Measurements from ENCODE around the gene LATS1. TPM values are rescaled to one million over a fixed set of nuclear protein-coding genes. Genes with fewer than 3 reads are reported as not detected.

LATS1 gene
- total RNA-seq, 8 experiments from 2014 or later, result 12.5 to 32.1 (median 15.6) TPM

- no peak overlapping the region for H3K27ac ChIP-seq
- peaks cover 5% of the 10 kb centered on the region in 2 donors for H3K4me1 ChIP-seq (replicated peaks in 1 of 2)
- WGBS, 10 experiments, result 89 to 100% (median 100%) methylated on average over 1 to 4 of the region's 4 CpGs; no CpG with 5 or more reads in 2 of the 10 experiments
- in situ Hi-C loops (cut with MboI; ENCODE audit: low pct_unique_long_range_greater_than_20kb in 2 of 9, low sequenced_read_pairs in 9 of 9, unreplicated experiment in 9 of 9), result no loop called here
- ATAC-seq (replicated peaks in 6 of 8), result no peak
- H3K4me3 ChIP-seq, result no peak overlapping the region
Observed at GRCh38 chr6:149723262-149723661, 5.4 kb upstream of the LATS1 start.

GRCh38 chr6:149719531-149719930, 1.6 kb upstream of the LATS1 start:
- peaks cover 10 to 14% of the 10 kb centered on the region in 2 donors for H3K4me1 ChIP-seq (replicated peaks in 1 of 2)
- ATAC-seq (replicated peaks in 6 of 8), result no peak
- WGBS, 10 experiments, result 80 to 100% (median 100%) methylated on average over 1 to 3 of the region's 3 CpGs; no CpG with 5 or more reads in 1 of the 10 experiments
- no peak overlapping the region for H3K4me3 ChIP-seq
- H3K27ac ChIP-seq, result no peak overlapping the region
- in situ Hi-C loops (cut with MboI; ENCODE audit: low pct_unique_long_range_greater_than_20kb in 2 of 9, low sequenced_read_pairs in 9 of 9, unreplicated experiment in 9 of 9), result no loop called here

GRCh38 chr6:149717255-149717587, 680 bp downstream of the LATS1 start:
- peak in 2 of 8 experiments; percentile 3 to 6 for ATAC-seq (replicated peaks in 6 of 8)
- Histone ChIP-seq H3K4me3 (peak overlapping the region; percentile 83 to 98 (median 87)), H3K4me1 (replicated peaks in 1 of 2) (peaks cover 10 to 14% of the 10 kb centered on the region in 2 donors), H3K27ac (peak overlapping the region; percentile 96 to 99)
- 0% methylated on average over 1 to 8 of the region's 9 CpGs; no CpG with 5 or more reads in 4 of the 10 experiments for WGBS, 10 experiments
- in situ Hi-C loops (cut with MboI; ENCODE audit: low pct_unique_long_range_greater_than_20kb in 2 of 9, low sequenced_read_pairs in 9 of 9, unreplicated experiment in 9 of 9), result no loop called here

DNA sequence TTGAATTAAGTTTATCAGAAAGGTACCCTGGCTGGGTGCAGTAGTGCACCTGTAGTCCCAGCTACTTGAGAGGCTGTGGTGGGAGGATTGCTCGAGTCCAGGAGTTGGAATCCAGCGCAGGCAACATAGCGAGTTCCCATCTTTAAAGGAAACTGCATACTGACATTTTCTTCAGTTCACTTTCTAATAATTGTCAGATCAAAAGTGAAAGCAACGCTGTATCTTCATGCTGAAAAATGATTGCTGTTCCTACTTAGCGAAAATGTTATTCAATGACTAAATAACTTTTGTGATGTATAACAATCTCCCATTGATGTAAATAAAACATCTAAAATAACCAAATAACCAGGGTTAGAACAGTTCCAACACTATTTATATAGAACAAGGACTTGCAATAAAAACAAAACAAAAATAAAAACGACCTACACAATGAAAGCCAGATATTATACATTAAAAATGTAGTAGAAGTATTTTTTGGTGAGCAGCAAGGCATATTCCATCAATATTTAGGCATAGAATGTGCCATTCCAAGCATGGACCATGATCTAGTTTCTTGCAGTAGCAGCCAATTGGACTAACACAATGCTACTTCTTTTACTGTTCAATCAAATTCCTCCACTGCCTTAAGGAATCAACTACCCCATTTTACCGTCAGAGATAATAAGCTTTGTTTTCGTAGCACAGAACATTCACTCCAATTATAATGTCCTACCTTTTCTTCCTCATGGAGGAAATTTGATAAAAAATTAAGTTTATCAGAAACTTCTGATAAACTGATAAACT, 1.5 kb downstream of the LATS1 start:
- in situ Hi-C loops (cut with MboI; ENCODE audit: low pct_unique_long_range_greater_than_20kb in 2 of 9, low sequenced_read_pairs in 9 of 9, unreplicated experiment in 9 of 9), result no loop called here
- WGBS, 10 experiments, result 4 to 78% (median 43%) methylated on average over 2 to 8 of the region's 8 CpGs
- Histone ChIP-seq H3K4me3 (peak overlapping the region; percentile 83 to 98 (median 87)), H3K4me1 (replicated peaks in 1 of 2) (peaks cover 10 to 14% of the 10 kb centered on the region in 2 donors), H3K27ac (no peak overlapping the region)
- ATAC-seq (replicated peaks in 6 of 8), result no peak

DNA sequence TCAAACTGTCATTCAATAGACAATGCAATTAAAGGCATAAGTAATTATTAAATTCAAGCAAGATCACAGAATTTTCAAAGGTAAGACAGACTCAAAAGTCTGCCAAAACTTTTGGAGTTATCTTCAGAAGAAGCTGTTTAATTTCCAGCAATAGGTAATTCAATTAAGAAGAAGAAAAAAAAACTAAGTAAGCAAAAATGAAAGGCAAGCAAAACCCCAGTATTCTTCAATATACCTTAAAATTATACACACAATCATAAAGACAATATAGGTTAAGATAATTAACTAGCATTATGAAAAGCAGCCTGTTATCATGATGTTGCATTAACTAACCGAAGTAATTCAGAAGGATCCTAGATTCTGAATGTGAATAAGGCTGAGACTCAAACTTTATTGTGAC, 3.5 kb downstream of the LATS1 start:
- H3K27ac ChIP-seq, result no peak overlapping the region
- in situ Hi-C loops (cut with MboI; ENCODE audit: low pct_unique_long_range_greater_than_20kb in 2 of 9, low sequenced_read_pairs in 9 of 9, unreplicated experiment in 9 of 9), result no loop called here
- WGBS, 10 experiments, result 82 to 100% (median 100%) methylated on average over 1 of the region's 1 CpG; no CpG with 5 or more reads in 3 of the 10 experiments
- H3K4me3 ChIP-seq, result no peak overlapping the region
- H3K4me1 ChIP-seq (replicated peaks in 1 of 2), result peaks cover 10 to 14% of the 10 kb centered on the region in 2 donors
- ATAC-seq (replicated peaks in 6 of 8), result no peak

- Histone ChIP-seq H3K27ac (no peak overlapping the region), H3K4me3 (no peak overlapping the region), H3K4me1 (replicated peaks in 1 of 2) (peaks cover 4 to 8% of the 10 kb centered on the region in 2 donors)
- no peak for ATAC-seq (replicated peaks in 6 of 8)
- 83 to 100% (median 98%) methylated on average over 1 to 5 of the region's 5 CpGs; no CpG with 5 or more reads in 2 of the 10 experiments for WGBS, 10 experiments
- in situ Hi-C loops (cut with MboI; ENCODE audit: low pct_unique_long_range_greater_than_20kb in 2 of 9, low sequenced_read_pairs in 9 of 9, unreplicated experiment in 9 of 9), result no loop called here
Observed at GRCh38 chr6:149711711-149712110, 6.2 kb downstream of the LATS1 start.

- ATAC-seq (replicated peaks in 6 of 8), result peak in 3 of 8 experiments; percentile 36 to 72 (median 54)
- peaks cover 0 to 2% of the 10 kb centered on the region in 2 donors for H3K4me1 ChIP-seq (replicated peaks in 1 of 2)
- WGBS, 10 experiments, result 1 to 64% (median 21%) methylated on average over 2 to 7 of the region's 7 CpGs
- H3K27ac ChIP-seq, result no peak overlapping the region
- no peak overlapping the region for H3K4me3 ChIP-seq
- in situ Hi-C loops (cut with MboI; ENCODE audit: low pct_unique_long_range_greater_than_20kb in 2 of 9, low sequenced_read_pairs in 9 of 9, unreplicated experiment in 9 of 9), result no loop called here
Observed at GRCh38 chr6:149701714-149702113, 16.2 kb downstream of the LATS1 start.

- Histone ChIP-seq H3K27ac (no peak overlapping the region), H3K4me3 (no peak overlapping the region), H3K4me1 (replicated peaks in 1 of 2) (peaks cover 0 to 2% of the 10 kb centered on the region in 2 donors)
- ATAC-seq (replicated peaks in 6 of 8), result no peak
- in situ Hi-C loops (cut with MboI; ENCODE audit: low pct_unique_long_range_greater_than_20kb in 2 of 9, low sequenced_read_pairs in 9 of 9, unreplicated experiment in 9 of 9), result no loop called here
- 67 to 100% (median 100%) methylated on average over 1 to 2 of the region's 2 CpGs; no CpG with 5 or more reads in 4 of the 10 experiments for WGBS, 10 experiments
Observed at GRCh38 chr6:149699150-149699549, 18.8 kb downstream of the LATS1 start.

DNA sequence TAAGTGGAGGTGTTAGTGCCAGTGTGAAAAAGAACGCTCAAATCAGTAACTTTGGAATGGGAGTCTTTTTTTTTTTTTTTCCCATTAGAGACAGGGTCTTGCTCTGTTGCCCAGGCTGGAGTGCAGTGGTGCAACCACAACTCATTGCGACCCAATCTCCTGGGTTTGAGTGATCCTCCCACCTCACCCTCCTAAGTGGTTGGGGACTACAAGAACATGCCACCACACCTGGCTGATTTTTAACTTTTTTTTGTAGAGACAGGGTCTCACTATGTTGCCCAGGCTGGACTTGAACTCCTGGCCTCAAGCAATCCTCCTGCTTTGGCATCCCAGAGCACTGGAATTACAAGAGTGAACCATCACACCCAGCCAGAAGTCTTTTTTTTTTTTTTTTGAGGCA, 19.7 kb downstream of the LATS1 start:
- in situ Hi-C loops (cut with MboI; ENCODE audit: low pct_unique_long_range_greater_than_20kb in 2 of 9, low sequenced_read_pairs in 9 of 9, unreplicated experiment in 9 of 9), result no loop called here
- ATAC-seq (replicated peaks in 6 of 8), result no peak
- no peak overlapping the region for H3K27ac ChIP-seq
- no peak overlapping the region for H3K4me3 ChIP-seq
- H3K4me1 ChIP-seq (replicated peaks in 1 of 2), result peaks cover 0 to 2% of the 10 kb centered on the region in 2 donors
- WGBS, 10 experiments, result 75 to 100% (median 94%) methylated on average over 1 to 2 of the region's 2 CpGs; no CpG with 5 or more reads in 3 of the 10 experiments

- peaks cover 0 to 2% of the 10 kb centered on the region in 2 donors for H3K4me1 ChIP-seq (replicated peaks in 1 of 2)
- WGBS, 10 experiments, result 0 to 100% (median 46%) methylated on average over 1 of the region's 1 CpG; no CpG with 5 or more reads in 2 of the 10 experiments
- in situ Hi-C loops (cut with MboI; ENCODE audit: low pct_unique_long_range_greater_than_20kb in 2 of 9, low sequenced_read_pairs in 9 of 9, unreplicated experiment in 9 of 9), result no loop called here
- H3K4me3 ChIP-seq, result no peak overlapping the region
- peak in 3 of 8 experiments; percentile 87 to 90 (median 90) for ATAC-seq (replicated peaks in 6 of 8)
- no peak overlapping the region for H3K27ac ChIP-seq
Observed at GRCh38 chr6:149696901-149697300, 21.0 kb downstream of the LATS1 start.

DNA sequence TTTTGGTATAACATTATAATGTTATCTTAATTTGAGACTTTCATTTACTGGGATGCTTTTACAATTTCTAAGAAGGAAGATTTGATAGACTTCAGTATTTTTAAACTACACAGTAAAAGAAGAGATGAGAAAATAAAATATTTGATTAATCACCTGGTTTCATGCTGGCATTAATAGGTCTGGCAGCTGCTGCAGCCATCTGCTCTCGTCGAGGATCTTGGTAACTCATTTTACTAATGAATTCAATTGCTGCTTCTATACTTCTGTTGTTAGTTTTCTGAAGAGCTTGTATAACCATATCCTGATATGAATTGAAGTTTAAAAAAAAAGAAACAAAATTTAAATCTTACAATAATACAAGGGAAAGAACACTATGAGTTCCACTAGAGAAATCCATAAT, 23.0 kb downstream of the LATS1 start:
- WGBS, 10 experiments, result 27 to 100% (median 56%) methylated on average over 2 of the region's 2 CpGs; no CpG with 5 or more reads in 2 of the 10 experiments
- Histone ChIP-seq H3K4me1 (replicated peaks in 1 of 2) (no peaks in the 10 kb centered on the region), H3K4me3 (no peak overlapping the region), H3K27ac (no peak overlapping the region)
- no peak for ATAC-seq (replicated peaks in 6 of 8)
- in situ Hi-C loops (cut with MboI; ENCODE audit: low pct_unique_long_range_greater_than_20kb in 2 of 9, low sequenced_read_pairs in 9 of 9, unreplicated experiment in 9 of 9), result no loop called here

DNA sequence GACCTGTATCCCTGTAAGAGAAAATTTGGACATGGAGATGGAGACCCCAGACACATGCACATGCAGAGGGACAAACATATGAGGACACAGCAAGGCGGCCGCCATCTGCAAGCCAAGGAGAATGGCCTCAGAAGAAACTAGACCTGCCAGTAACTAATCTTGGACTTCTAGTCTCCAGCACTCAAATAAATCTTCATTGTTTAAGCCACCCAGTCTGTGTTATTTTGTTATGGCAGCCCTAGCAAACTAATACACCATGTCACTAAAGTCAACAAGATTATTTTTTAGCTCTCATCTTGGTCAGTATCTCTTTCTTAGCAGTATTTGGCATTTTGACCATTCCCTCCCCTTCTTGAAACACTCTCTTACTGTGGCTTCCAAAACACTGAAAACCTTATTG, 26.7 kb downstream of the LATS1 start:
- 93 to 100% (median 100%) methylated on average over 1 to 2 of the region's 2 CpGs; no CpG with 5 or more reads in 6 of the 10 experiments for WGBS, 10 experiments
- Histone ChIP-seq H3K27ac (no peak overlapping the region), H3K4me3 (no peak overlapping the region), H3K4me1 (replicated peaks in 1 of 2) (no peaks in the 10 kb centered on the region)
- in situ Hi-C loops (cut with MboI; ENCODE audit: low pct_unique_long_range_greater_than_20kb in 2 of 9, low sequenced_read_pairs in 9 of 9, unreplicated experiment in 9 of 9), result no loop called here
- ATAC-seq (replicated peaks in 6 of 8), result no peak

GRCh38 chr6:149686230-149686629, 31.7 kb downstream of the LATS1 start:
- Histone ChIP-seq H3K4me1 (replicated peaks in 1 of 2) (no peaks in the 10 kb centered on the region), H3K4me3 (no peak overlapping the region), H3K27ac (no peak overlapping the region)
- 80 to 100% (median 89%) methylated on average over 1 to 6 of the region's 7 CpGs; no CpG with 5 or more reads in 1 of the 10 experiments for WGBS, 10 experiments
- no peak for ATAC-seq (replicated peaks in 6 of 8)
- in situ Hi-C loops (cut with MboI; ENCODE audit: low pct_unique_long_range_greater_than_20kb in 2 of 9, low sequenced_read_pairs in 9 of 9, unreplicated experiment in 9 of 9), result no loop called here

Measured in motor neuron (in vitro differentiated cells).